GM18507 (cell line): Measurements from ENCODE around the gene TTC6.

Experiments used
- DNase-seq: peaks from one replicate; pipeline ENCODE4 v3.0.0; 2011; ENCODE audit warnings: low read depth; ENCODE audit not compliant: insufficient read length; ENCODE audit errors: extremely low spot score
- FAIRE-seq: peaks from 2 replicates; lab custom pipeline; 2011; peaks lifted over from hg19 to GRCh38; lab: Jason Lieb, UNC

The TTC6 gene

DNA sequence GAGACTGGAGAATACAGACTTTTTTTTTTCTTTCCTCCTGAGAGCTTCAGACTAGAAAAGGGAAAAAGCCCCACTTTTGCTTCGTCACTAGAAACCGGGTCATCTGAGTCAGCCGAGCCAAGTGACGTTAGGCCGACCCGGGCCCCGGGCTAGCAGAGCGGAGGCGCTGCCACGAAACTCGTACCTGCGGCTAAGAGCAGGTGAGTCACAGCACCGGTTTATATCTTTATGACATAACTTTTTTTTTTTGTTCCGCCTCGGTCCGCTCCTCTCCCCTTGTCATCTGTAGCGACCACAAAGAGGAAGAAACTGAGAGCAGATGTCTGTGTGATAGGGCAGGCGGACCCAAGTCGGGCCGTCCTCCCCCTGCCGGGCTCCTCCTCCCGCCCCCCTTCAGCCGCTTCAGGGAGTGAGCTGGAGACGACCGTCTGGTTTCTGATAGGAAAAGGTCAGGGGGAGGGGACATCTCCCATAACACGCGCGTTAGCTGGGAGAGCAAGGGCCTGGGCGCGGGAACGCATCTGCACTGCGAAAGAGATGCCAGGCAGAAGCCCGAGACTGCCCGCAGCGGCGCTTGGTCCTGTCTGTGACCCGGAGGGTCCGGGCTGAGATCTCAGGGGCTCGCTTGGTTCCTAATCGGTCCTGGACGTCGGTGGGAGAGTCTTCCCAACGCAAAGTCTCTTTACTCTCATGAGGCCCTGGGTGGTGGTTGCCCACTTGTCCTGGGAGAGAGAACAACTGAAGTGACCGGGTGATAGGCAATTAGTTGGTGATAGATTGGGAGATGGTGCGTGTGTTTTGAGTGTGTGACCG is 586 bp downstream of the TTC6 start:
- DNase-seq (no peak), FAIRE-seq (no peak)

- FAIRE-seq (no peak), DNase-seq (no peak)
Measured at GRCh38 chr14:37596790-37597472, 1.5 kb downstream of the TTC6 start.

- DNase-seq (no peak), FAIRE-seq (no peak)
Measured at GRCh38 chr14:37597538-37597913, 2.1 kb downstream of the TTC6 start.

GRCh38 chr14:37597914-37598746 is 2.7 kb downstream of the TTC6 start:
- DNase-seq = no peak
- FAIRE-seq = no peak

- FAIRE-seq (no peak), DNase-seq (no peak)
Measured at GRCh38 chr14:37598747-37599506, 3.5 kb downstream of the TTC6 start.

- DNase-seq (no peak), FAIRE-seq (no peak)
Measured at GRCh38 chr14:37599507-37600368, 4.3 kb downstream of the TTC6 start.

- FAIRE-seq (no peak), DNase-seq (no peak)
Measured at GRCh38 chr14:37600880-37601741, 5.7 kb downstream of the TTC6 start.

GRCh38 chr14:37601865-37602264 is 6.4 kb downstream of the TTC6 start:
- DNase-seq (no peak), FAIRE-seq (no peak)

GRCh38 chr14:37602605-37603453 is 7.4 kb downstream of the TTC6 start:
- FAIRE-seq (no peak), DNase-seq (no peak)

- DNase-seq (no peak), FAIRE-seq (no peak)
Measured at GRCh38 chr14:37603688-37604251, 8.3 kb downstream of the TTC6 start.

DNA sequence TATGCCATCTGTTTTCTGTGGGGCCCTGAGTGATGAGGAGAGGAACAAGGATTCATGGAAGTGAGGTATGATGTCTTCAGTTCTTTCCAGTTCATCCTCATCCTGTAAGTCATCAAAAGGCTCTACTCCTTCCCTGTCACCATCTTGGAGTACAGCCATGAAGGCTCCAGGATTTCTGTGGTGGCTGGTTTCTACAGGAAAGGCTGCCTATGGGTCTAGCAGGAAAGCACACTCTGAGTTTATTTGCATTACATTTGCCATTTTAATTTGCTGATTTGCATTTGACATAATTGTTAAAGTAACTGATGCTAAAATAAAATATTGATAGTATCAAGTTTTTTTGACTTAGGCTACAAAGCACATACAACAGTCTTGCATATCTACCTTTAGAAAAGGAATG is 11.2 kb downstream of the TTC6 start:
- FAIRE-seq = no peak
- no peak for DNase-seq

DNA sequence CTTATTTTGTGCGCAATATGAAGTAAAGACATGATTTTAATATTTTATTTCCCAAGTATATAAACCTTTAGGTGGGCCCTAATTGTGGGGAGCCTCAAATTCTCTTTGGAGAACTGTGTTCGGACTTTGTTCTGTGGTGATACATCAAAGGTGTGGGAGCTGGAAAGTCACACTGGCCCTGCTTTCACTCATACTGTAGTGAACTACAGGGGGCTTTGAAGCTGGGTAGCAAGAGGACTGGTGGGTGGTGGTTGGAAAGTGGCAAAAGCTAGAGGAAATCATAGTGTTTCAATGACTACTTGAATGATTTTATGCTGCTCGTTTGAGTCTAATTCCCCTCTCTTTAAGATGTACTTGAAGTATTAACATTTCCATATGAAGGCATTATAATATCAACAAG is 13.2 kb downstream of the TTC6 start:
- DNase-seq = no peak
- FAIRE-seq = no peak

- DNase-seq (no peak), FAIRE-seq (no peak)
Measured at GRCh38 chr14:37610945-37611523, 15.6 kb downstream of the TTC6 start.

DNA sequence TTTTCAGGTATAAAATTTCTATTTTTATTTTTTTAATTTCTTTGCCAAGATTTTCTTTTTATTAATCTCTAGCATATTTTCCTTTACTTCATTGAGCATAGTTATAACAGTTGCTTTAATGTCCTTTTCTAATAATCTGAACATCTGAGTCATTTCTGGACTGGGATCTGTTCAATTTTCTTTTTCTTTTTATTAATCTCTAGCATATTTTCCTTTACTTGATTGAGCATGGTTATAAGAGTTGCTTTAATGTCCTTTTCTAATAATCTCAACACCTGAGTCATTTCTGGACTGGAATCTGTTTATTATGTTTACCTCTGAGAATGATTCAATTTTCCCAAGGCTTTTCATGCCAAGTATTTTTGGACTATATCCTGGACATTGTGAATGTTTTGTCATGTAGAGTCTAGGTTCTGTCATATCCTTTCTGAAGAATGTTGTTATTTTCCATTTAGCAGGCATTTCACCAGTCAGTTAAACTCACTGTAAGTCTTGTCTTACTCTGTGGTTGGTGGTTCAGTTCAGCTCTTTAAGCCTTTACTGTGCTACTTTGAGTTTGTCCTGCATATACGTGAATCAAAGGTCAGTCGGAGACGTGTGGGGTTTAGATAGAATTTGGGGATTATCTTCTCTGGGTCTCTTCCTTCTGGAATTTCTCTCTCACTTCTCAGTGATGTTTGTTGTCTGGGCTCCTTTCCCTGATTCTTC is 20.3 kb downstream of the TTC6 start:
- DNase-seq = no peak
- no peak for FAIRE-seq

GRCh38 chr14:37616853-37617252 is 21.4 kb downstream of the TTC6 start:
- DNase-seq (no peak), FAIRE-seq (no peak)

DNA sequence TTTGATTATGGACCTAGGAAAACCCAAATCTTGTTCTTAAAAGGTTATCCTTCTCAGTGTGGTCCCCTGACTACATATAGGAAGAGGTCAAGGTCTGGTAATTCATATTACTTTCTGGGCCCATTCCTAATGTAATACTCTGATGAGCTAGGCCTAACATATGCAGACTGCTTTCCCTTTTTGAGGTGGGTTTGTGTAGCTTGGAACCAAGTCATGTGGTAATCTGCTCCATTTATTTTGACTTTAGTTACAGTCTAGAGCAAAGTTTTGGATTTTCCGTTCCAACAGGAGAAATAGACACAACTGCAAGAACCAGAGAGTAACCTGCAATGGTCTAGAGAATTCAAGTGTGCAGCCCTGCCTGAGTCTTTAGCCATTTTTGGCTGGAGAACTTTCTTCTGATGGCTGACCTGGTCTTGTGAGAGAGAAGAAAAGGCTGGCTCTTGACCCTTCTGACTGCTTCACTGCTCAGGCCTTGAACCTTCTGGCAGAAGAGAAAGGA is 22.5 kb downstream of the TTC6 start:
- DNase-seq (no peak), FAIRE-seq (no peak)
